HG02610 (cell line): ENCODE data around the gene TSSC4.

Source experiments
- ATAC-seq: cut with Tn5 transposase; IDR thresholded peaks from one replicate; pipeline ENCODE4 v1.9.1; 2021; ENCODE audit warnings: mild to moderate bottlenecking, moderate library complexity; ENCODE audit not compliant: unreplicated experiment

Gene TSSC4

DNA sequence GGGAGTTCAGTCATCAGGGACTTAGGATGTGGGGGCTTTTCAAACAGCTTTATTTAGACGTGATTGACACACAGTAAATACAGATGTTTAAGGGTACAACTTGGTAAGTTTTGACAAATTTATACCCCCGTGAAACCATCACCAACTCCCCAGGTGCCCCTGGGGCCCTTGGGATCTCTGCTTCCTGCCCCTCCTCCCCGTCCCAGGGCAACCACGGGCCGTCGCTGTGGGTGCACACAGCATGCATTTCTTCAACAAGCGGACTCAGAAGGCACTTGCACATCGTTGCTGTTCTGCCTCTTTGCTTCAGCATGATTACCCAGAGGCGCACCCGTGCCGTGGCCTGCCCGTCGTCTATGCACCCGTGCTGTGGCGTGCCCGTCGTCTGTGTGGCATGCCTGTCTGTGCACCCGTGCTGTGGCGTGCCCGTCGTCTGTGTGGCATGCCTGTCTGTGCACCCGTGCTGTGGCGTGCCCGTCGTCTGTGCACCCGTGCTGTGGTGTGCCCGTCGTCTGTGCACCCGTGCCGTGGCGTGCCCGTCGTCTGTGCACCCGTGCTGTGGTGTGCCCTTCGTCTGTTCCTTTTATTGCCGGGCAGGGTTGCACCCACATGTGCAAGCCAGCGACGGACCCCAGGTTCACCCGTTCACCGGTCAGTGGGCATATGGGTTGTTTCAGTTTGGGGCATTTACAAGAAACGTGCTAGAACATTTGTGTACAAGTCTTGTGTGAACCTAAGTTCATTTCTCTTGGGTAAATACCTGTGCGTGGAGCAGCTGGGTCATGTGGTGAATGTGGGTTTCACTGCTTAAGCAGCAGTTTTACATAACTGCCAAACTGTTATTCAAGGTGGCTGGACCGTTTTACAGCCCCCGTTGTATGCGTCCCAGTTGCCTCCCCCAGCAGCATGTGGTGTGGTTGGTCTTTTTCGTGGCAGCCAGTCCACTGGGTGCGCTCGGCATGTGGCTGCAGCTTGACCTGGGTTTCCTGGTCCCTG is 15.1 kb upstream of the TSSC4 start:
- ATAC-seq: peak; percentile 26

DNA sequence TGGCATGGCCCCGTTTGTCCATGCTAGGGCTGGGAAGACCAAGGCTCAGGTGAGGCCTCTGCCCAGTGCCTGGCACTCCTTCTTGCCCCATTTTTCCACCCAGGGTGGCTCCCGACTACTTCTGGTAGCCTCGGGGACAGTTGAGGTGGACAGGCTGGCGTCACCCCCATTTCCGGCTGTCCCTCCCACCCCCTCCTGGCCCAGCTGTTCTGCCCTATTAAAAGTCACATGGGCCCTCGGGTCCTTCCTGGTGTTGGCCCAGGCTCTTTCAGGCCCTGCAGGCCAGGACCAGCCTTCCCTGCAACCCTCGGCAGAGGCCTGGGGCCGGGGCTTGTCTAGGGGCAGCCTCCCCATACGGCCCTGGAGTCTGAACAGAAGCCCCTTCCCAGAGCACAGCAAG is 14.0 kb upstream of the TSSC4 start:
- no peak for ATAC-seq

DNA sequence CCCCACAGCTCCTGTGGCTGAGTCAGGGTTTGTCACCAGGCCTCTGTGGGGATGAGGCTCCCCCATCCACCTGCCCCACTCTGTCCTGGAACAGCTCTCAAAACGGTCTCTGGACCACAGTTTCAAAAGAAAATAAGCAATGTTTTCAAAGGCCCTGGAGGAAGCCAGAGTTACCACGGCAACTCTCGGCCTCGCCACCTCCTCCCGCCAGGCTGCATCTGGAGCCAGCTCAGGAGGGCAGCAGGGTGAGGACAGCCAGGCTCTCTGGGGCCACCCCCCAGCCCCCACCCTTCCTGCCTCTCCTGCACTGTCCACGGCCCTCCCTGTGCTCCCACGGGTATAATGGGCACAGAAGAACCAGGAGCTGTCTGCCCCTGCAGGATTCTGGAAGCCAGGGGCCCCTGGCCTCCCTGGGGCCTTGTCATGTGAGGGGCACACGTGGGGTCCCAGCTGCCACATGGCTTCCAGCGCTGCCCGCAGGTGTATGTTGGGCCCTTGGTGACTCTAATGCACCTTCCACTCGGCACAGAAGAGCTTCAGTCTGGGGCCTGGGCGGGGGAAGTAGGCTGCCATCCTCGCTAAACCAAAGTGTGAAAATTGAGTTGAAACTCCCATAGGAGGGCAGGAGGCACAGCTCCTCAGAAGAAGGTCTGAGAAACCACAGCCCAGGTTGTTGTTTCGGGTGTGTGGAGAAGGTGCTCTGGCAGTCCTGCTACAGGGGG is 13.1 kb upstream of the TSSC4 start:
- no peak for ATAC-seq

DNA sequence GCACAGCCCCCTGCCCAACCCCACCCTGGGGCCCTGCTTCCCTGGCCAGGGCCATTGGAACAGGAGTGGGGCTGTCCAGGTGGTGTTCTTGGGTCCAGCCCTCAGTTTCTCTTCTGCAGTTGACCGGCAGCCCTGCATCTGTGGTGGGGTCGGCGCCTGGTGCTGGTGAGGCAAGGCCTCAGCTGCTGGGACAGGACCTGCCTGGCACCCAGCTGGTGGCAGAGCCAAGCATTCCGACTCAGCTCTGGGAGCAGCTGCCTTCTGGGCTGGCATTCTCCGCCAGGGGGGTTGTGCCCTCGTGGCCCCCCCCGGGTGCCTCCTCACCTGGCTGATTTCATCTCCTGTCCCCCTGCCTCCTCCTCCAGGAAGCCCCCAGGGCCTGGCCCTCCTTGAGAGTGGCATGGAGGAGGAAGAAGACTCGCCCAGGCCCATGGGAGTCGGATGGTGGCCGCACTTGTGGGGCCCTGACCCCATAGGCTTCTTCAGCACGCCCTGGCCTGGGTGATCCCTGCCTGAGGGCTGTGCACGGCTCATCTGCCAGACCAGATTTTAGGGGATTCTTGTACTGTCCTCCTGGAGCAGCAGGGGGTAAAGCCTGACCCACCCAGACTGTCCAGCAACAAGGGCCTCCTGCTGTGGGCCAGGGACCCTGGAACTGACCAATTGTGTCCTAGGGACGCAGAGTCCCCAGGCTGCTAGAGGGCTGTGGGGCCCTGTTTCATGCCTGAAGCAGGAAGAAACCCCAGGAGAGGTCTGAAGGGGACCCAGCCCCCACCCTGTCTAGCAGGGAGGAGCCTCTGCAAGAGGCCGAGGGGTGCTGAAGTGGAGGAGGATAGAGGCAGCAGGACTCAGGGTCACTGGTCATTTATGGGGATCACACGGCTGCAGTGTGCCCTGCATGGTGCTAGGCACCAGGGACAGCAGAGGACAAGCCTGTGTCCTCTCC is 11.8 kb upstream of the TSSC4 start:
- ATAC-seq: no peak

DNA sequence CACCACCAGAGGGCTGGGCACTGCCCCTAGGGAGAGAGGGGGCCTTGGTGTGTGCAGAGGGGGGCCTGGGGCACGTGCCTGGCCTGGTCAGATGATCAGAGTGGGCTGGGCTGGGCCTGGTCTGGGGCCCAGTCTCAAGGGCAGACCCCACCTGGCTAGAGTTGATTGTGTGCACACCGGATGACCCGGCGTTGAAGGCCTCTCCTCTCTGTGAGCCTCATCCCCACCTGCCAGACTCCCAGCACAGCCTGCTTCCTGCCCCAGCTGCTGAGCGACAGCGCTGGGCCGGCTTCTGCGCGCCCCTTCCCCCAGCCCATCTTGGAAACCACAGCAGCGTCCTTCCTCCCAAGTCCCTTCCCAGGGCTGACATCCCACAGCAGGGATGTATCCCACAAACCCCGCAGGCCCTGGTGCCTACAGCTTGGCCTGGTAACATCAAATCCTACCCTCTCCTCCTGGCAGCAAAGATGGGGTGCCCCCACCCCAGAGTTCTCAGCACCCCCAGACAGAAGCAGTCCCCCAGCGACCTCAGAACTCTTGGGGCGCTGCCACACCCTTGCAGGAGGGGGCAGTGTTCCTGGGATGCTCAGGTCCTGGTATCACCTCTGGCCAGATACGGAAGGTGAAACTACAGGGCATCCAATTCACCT is 11.0 kb upstream of the TSSC4 start:
- ATAC-seq: no peak

DNA sequence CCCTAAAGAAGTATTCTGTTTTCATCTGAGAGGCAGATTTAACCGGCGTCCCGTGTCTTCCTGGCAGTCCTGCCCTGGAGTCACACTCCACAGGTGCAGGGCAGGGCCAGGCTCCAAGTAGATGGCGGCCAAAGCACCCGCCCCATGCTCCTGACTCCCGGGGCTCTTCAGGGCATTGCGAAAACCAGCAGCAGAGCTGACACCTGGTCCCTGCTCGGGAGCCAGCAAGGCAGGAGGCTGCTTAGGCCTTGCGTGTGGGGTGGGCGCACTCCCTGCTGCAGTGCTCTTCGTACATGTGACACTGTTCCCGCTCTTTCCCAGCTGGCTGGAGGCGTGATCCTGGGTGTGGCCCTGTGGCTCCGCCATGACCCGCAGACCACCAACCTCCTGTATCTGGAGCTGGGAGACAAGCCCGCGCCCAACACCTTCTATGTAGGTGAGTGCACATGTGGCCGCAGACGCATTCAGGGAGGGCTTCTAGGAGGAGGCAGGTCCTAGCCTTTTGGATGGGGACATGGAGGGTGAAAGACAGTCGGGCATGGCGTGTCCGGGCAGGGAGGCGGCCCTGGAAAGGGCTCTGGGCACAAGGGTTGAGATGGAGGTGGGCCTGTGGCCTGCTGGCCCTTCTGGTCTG is 10.3 kb upstream of the TSSC4 start:
- no peak for ATAC-seq

DNA sequence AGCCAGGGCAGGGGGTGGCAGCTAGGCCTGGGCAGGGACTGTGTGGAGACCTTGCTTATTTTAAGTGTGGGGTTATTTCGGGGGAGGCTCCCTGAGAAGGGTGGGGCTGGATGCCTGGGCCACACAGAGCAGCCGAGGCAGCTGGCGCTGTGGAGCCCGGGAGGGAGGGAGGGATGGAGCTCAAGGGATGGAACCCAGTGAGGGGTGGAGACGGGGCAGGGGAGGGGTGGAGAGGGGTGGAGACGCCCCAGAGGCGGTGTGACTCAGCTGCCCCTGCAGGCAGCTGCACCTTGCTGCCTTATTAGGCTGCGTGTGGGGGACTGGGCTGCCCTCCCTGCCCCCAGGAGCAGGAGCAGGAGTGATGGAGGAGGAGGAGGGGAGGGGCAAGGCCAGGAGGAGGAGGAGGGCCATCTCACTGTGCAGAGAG is 9.8 kb upstream of the TSSC4 start:
- ATAC-seq: no peak

DNA sequence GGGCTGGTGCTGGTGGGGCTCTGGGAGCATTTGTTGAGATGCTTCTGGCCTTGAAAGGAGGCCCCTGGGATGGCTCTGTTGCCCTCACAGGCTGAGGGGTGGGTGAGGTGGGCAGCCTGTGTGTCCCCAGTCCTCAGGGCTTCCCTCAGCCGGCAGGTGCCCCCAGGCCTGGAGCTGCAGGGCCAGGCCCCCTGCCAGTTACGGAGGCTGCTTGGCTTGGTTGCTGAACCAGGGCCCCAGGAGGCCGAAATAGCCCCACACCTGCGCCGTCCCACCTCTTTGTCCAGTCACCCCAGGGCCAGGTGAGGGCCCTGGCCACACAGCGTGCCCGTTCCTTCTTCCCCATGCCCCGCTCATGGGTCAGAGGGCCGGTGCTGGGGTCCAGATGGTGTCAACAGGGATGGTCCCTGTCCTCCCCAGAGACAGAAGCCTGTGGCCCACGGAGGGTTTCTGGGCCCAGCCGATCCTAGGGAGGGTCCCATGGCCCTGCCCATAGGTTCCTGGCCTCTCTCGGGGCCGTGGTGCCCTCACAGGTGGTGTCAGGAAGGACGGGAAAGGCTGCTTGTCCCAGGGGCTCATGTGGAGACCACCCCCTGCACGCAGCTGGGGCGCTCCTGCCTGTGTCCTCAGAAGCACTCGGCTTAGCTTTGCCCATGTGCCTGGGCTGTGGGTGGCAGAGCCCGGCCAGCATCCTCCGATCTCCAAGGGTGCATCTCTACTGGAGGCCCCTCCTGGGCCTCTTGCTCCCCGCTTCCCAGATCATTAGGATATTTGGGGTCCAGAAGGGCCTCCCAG is 9.2 kb upstream of the TSSC4 start:
- no peak for ATAC-seq

DNA sequence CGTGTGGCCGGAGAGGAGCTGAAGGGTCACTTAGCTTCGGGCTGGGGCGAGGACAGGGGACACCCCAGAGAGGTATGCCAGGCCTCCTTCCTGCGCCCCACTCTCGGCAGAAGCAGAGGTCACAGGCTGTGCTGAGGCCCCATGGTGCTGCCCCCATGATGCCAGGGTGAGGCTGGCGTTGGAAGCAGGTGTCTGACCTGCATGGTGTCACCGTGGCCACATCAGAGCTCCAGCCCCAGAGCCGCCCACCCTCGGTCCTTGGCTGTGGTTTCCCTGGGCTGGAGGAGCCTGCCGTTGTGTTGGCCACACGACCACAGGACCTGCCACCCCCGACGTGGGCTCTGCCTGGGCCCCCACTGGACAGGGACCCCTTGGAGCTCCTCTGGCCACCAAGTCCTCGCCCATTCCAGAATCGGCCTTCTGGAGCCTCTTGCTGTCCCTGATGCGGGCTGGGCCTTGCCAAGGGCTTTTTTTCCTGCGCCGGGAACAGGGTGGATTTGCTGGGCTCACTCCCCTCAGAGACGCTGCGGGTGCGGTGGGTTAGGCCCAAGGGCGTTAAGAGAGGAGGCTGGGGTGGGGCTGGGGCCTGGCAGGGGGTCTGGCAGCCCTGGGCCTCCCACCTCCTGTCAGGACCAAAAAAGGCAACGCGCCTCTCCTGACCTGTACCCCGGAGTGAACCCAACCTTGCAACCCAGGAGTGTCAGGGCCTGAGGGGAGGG is 8.2 kb upstream of the TSSC4 start:
- ATAC-seq: no peak

DNA sequence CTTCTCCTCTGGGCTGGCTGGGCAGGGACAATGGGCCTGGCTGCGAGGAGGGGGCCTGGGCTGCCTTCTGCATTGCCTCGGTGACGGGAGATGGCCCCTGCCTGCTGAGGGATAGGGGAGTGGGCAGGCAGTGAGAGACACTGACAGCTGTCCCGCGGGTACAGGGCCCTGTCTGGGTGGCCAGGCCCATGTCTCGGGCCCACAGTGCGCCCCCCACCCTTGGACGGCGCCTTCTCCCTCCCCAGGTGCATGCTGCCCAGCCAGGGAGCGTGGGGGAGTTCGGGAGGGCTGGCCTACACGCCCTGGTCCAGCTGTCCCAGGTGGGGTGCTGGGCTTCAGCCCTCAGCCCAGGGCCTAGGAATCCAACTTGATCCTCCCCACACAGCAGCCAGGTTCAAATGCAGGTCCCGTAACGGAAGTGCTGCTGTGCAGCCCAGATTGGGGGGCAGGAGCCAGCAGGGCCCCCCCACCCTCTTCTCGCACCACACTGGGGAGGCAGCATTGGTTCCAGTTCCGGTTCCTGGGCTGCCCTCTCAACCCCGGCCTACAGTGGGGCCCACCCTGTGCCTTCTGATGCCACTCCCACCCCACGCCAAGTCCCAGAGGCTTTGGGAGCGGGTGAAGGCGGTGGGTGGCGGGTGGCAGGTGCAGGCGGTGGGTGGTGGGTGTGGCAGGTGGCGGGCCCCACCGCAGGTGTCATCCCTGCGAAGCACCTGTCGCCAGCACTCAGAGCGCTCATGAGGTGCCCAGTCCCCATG is 7.3 kb upstream of the TSSC4 start:
- ATAC-seq: no peak

DNA sequence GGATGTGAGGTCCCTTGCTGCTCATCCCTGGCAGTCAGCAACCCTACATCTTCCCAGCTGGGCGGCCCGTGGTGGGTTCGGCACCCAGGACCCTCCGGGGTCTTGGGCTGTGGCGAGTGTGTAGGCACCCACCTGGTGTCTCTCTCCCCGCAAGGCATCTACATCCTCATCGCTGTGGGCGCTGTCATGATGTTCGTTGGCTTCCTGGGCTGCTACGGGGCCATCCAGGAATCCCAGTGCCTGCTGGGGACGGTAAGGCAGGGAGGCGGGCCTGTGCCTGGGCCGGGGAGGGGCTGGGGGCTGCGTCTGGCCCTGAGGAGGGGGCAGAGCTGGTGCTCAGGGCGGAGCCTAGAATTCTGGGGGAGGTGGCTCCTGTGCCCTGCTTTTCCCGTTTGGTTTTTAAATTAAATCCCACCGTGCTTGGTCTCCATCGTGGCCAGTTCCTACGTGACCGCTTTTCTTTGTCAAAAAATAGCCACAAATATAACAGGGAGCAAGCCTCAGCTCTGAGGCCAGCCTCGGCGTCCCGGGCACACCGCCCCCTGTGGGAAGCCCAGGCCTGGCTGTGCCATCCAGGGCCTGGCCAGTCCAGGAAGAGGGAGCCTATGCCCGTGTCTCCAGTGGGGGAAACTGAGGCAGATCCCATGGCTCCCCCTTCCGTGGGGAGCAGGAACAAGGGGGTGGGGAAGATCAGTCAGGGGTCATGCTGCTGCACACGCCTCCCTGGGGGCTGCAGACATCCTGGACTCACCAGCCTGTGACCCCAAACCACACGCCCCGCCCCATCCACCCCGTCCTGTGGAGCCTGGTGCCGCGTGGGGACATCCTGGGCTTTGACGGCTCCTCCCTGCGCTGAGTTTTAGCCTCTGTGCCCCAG is 6.4 kb upstream of the TSSC4 start:
- no peak for ATAC-seq

DNA sequence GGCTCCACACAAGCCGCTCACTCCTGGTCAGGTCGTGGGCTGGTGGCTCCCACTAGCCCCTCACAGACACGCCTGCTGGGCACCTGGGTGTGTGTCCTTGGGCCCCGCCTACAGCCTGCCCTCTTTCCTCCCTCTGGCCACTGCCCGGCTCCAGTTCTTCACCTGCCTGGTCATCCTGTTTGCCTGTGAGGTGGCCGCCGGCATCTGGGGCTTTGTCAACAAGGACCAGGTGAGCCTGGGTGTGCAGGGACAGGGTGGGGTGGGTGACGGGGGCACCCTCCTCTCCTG is 5.8 kb upstream of the TSSC4 start:
- no peak for ATAC-seq

DNA sequence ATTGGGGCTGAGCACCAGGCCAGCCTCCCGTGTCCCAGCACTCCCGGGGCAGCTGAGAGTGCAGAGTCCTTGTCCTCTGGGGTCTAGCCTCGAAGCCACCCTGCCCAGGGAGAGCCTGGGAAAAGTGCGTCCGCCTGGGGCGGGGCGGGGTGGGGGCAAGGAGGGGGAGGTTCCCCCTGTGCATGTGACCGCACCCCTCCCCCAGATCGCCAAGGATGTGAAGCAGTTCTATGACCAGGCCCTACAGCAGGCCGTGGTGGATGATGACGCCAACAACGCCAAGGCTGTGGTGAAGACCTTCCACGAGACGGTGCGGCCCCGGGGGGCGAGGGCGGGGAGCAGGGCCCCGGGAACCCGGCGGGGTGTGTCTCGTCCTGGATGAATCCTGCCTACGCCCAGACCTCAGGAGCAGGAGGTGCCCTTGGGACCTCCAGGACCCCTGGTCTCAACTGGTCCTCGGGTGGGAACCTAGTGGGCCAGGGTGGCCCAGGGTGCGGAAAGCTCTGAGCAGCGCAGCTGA is 5.3 kb upstream of the TSSC4 start:
- no peak for ATAC-seq

DNA sequence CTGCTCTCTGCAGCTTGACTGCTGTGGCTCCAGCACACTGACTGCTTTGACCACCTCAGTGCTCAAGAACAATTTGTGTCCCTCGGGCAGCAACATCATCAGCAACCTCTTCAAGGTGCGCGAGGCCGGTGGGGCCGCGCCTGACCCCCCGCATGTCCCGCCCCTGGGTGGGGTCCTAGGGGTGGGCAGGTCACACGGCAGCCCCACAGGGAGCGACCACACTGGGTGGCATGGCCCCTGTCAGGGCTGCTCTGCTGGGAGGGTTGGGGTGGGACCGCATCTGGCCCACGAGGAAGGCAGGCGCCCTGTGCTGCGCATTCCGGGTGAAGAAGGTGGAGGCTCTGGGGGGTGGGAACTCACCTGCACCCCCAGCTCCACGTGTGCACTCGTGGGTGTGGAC is 4.7 kb upstream of the TSSC4 start:
- ATAC-seq: no peak

DNA sequence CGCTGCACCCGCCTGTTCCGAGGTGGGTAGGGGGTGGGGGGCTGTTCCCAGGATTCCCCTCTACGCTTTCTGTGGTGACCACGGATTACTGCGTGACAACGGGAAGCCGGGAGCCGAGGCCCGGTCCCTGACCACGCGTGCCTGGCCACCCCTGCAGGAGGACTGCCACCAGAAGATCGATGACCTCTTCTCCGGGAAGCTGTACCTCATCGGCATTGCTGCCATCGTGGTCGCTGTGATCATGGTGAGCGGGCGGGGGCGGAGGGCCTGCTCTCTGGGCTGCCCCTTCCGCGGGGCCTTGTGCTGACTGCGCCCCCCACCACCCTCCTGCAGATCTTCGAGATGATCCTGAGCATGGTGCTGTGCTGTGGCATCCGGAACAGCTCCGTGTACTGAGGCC is 4.1 kb upstream of the TSSC4 start:
- ATAC-seq: no peak

DNA sequence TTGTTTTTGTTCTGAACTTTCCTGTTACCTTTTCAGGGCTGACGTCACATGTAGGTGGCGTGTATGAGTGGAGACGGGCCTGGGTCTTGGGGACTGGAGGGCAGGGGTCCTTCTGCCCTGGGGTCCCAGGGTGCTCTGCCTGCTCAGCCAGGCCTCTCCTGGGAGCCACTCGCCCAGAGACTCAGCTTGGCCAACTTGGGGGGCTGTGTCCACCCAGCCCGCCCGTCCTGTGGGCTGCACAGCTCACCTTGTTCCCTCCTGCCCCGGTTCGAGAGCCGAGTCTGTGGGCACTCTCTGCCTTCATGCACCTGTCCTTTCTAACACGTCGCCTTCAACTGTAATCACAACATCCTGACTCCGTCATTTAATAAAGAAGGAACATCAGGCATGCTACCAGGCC is 3.5 kb upstream of the TSSC4 start:
- no peak for ATAC-seq
